BLaER1 (cell line): ENCODE results near the gene FLNB.

Experiments
- H3K27ac ChIP-seq: shearing (Covaris generic); formaldehyde crosslinking; 2 replicates; pipeline ENCODE4 v1.8.1; 2022
- H3K27me3 ChIP-seq: shearing (Covaris generic); formaldehyde crosslinking; 2 replicates; pipeline ENCODE4 v1.8.1; 2022
- H3K36me3 ChIP-seq: shearing (Covaris generic); formaldehyde crosslinking; 2 replicates; pipeline ENCODE4 v1.8.1; 2022
- H3K4me1 ChIP-seq: shearing (Covaris generic); formaldehyde crosslinking; 2 replicates; pipeline ENCODE4 v1.8.1; 2022
- H3K4me2 ChIP-seq: shearing (Covaris generic); formaldehyde crosslinking; 2 replicates; pipeline ENCODE4 v1.8.1; 2022
- H3K4me3 ChIP-seq: shearing (Covaris generic); formaldehyde crosslinking; 2 replicates; pipeline ENCODE4 v1.8.1; 2022
- H3K9ac ChIP-seq: shearing (Covaris generic); formaldehyde crosslinking; 2 replicates; pipeline ENCODE4 v1.8.1; 2022
- H3K9me3 ChIP-seq: shearing (Covaris generic); formaldehyde crosslinking; 2 replicates; pipeline ENCODE4 v1.8.1; 2022
- H4K20me1 ChIP-seq: shearing (Covaris generic); formaldehyde crosslinking; 2 replicates; pipeline ENCODE4 v1.8.1; 2022
- Cebpa-rat ChIP-seq: shearing (Covaris generic); IDR thresholded peaks from 2 replicates; pipeline ENCODE4 v1.8.1; 2022

The FLNB gene

GRCh38 chr3:58016710-58017109, 8.5 kb downstream of the FLNB start:
- Histone ChIP-seq H3K9me3 (no peaks in the 10 kb centered on the region), H3K4me2 (no peak overlapping the region), H4K20me1 (peaks cover 97% of the 10 kb centered on the region), H3K27me3 (no peaks in the 10 kb centered on the region), H3K27ac (no peak overlapping the region), H3K9ac (no peak overlapping the region), H3K4me1 (peaks cover 28% of the 10 kb centered on the region), H3K36me3 (peaks cover 6% of the 10 kb centered on the region), H3K4me3 (no peak overlapping the region)
- no peak for TF ChIP-seq Cebpa-rat

GRCh38 chr3:58018892-58019742, 10.9 kb downstream of the FLNB start:
- peaks cover 97% of the 10 kb centered on the region for H4K20me1 ChIP-seq
- peaks cover 12% of the 10 kb centered on the region; the same call in 1 of the 2 replicates for H3K4me1 ChIP-seq

GRCh38 chr3:58020783-58021071, 12.5 kb downstream of the FLNB start:
- no peak for TF ChIP-seq Cebpa-rat
- Histone ChIP-seq H3K9ac (no peak overlapping the region), H3K4me1 (0 out of 2 replicates have a peak, but pooled peaks cover 12% of the 10 kb centered on the region), H3K27ac (no peak overlapping the region), H4K20me1 (peaks cover 97% of the 10 kb centered on the region), H3K27me3 (no peaks in the 10 kb centered on the region), H3K36me3 (peaks cover under 1% of the 10 kb centered on the region; the same call in 1 of the 2 replicates), H3K4me3 (no peak overlapping the region), H3K4me2 (no peak overlapping the region), H3K9me3 (no peaks in the 10 kb centered on the region)

More at GRCh38 chr3:58018892-58019742, 10.9 kb downstream of the FLNB start:
- no peaks in the 10 kb centered on the region for H3K27me3 ChIP-seq
- H3K9ac ChIP-seq: no peak overlapping the region
- 0 out of 2 replicates have a peak, but pooled peaks have one; percentile 14 for TF ChIP-seq Cebpa-rat
- H3K4me3 ChIP-seq: no peak overlapping the region
- no peak overlapping the region for H3K27ac ChIP-seq
- no peak overlapping the region for H3K4me2 ChIP-seq
- H3K36me3 ChIP-seq: peaks cover 6% of the 10 kb centered on the region
- no peaks in the 10 kb centered on the region for H3K9me3 ChIP-seq

GRCh38 chr3:58021072-58021959, 13.1 kb downstream of the FLNB start:
- Histone ChIP-seq H3K27me3 (no peaks in the 10 kb centered on the region), H3K27ac (no peak overlapping the region), H3K4me3 (no peak overlapping the region), H3K36me3 (no peaks in the 10 kb centered on the region), H3K4me2 (no peak overlapping the region), H3K9ac (no peak overlapping the region), H3K9me3 (no peaks in the 10 kb centered on the region), H3K4me1 (0 out of 2 replicates have a peak, but pooled peaks cover 12% of the 10 kb centered on the region), H4K20me1 (peaks cover 97% of the 10 kb centered on the region)
- no peak for TF ChIP-seq Cebpa-rat

GRCh38 chr3:58021962-58022361, 13.7 kb downstream of the FLNB start:
- no peak for TF ChIP-seq Cebpa-rat
- Histone ChIP-seq H3K27ac (no peak overlapping the region), H3K4me2 (no peak overlapping the region), H3K9ac (no peak overlapping the region), H3K36me3 (no peaks in the 10 kb centered on the region), H3K4me3 (no peak overlapping the region), H3K27me3 (no peaks in the 10 kb centered on the region), H3K9me3 (no peaks in the 10 kb centered on the region), H4K20me1 (peaks cover 98% of the 10 kb centered on the region), H3K4me1 (0 out of 2 replicates have a peak, but pooled peaks cover 12% of the 10 kb centered on the region)

- Histone ChIP-seq H3K9me3 (no peaks in the 10 kb centered on the region), H3K36me3 (no peaks in the 10 kb centered on the region), H3K9ac (no peak overlapping the region), H3K4me1 (0 out of 2 replicates have a peak, but pooled peaks cover 12% of the 10 kb centered on the region), H3K27me3 (no peaks in the 10 kb centered on the region), H3K27ac (no peak overlapping the region), H4K20me1 (peaks cover 98% of the 10 kb centered on the region), H3K4me2 (no peak overlapping the region), H3K4me3 (no peak overlapping the region)
- no peak for TF ChIP-seq Cebpa-rat
These were observed 14.3 kb downstream of the FLNB start for GRCh38 chr3:58022490-58022889.

GRCh38 chr3:58023531-58023930, 15.3 kb downstream of the FLNB start:
- Histone ChIP-seq H3K27ac (no peak overlapping the region), H3K4me1 (0 out of 2 replicates have a peak, but pooled peaks cover 12% of the 10 kb centered on the region), H3K9ac (no peak overlapping the region), H3K4me2 (no peak overlapping the region), H3K27me3 (no peaks in the 10 kb centered on the region), H3K36me3 (no peaks in the 10 kb centered on the region), H3K9me3 (no peaks in the 10 kb centered on the region), H3K4me3 (no peak overlapping the region), H4K20me1 (peaks cover 88% of the 10 kb centered on the region)
- no peak for TF ChIP-seq Cebpa-rat

GRCh38 chr3:58025406-58025805, 17.2 kb downstream of the FLNB start:
- Histone ChIP-seq H3K4me1 (0 out of 2 replicates have a peak, but pooled peaks cover 11% of the 10 kb centered on the region), H3K27me3 (no peaks in the 10 kb centered on the region), H3K27ac (no peak overlapping the region), H3K4me2 (no peak overlapping the region), H3K4me3 (no peak overlapping the region), H3K9me3 (no peaks in the 10 kb centered on the region), H3K9ac (no peak overlapping the region), H3K36me3 (no peaks in the 10 kb centered on the region), H4K20me1 (peaks cover 69% of the 10 kb centered on the region)
- no peak for TF ChIP-seq Cebpa-rat

GRCh38 chr3:58025837-58026569, 17.8 kb downstream of the FLNB start:
- no peak for TF ChIP-seq Cebpa-rat
- Histone ChIP-seq H3K27me3 (no peaks in the 10 kb centered on the region), H3K4me3 (no peak overlapping the region), H4K20me1 (peaks cover 63% of the 10 kb centered on the region), H3K4me1 (0 out of 2 replicates have a peak, but pooled peaks cover 9% of the 10 kb centered on the region), H3K9me3 (no peaks in the 10 kb centered on the region), H3K4me2 (no peak overlapping the region), H3K36me3 (no peaks in the 10 kb centered on the region), H3K27ac (no peak overlapping the region), H3K9ac (no peak overlapping the region)
